HG02943 (cell line): ENCODE measurements around the gene MRPL48.
"Not testable (repeated sequence)": the region's sequence is repeated elsewhere in the genome, so short reads cannot be mapped to it uniquely, and the experiment has no call there.

ENCODE experiments used
- ATAC-seq: cut with Tn5 transposase; IDR thresholded peaks from one replicate; pipeline ENCODE4 v1.9.1; 2021; ENCODE audit warnings: mild to moderate bottlenecking, low read depth, moderate library complexity; ENCODE audit not compliant: unreplicated experiment

The MRPL48 gene

GRCh38 chr11:73770811-73771210, 16.9 kb upstream of the MRPL48 start:
- ATAC-seq = not testable (repeated sequence)

- ATAC-seq = peak; percentile 98
Measured at GRCh38 chr11:73779084-73779902, 8.4 kb upstream of the MRPL48 start.

- no peak for ATAC-seq
Measured at GRCh38 chr11:73781303-73781702, 6.4 kb upstream of the MRPL48 start.

- no peak for ATAC-seq
Measured at GRCh38 chr11:73783483-73784020, 4.1 kb upstream of the MRPL48 start.

GRCh38 chr11:73784080-73784634, 3.5 kb upstream of the MRPL48 start:
- ATAC-seq = no peak

GRCh38 chr11:73784734-73785133, 2.9 kb upstream of the MRPL48 start:
- ATAC-seq = no peak

- ATAC-seq = not testable (repeated sequence)
Measured at GRCh38 chr11:73785467-73785866, 2.2 kb upstream of the MRPL48 start.

- ATAC-seq = no peak
Measured at GRCh38 chr11:73787051-73787642, 527 bp upstream of the MRPL48 start.

- ATAC-seq = no peak
Measured at GRCh38 chr11:73789279-73789670, 1.6 kb downstream of the MRPL48 start.

GRCh38 chr11:73792584-73792983, 4.9 kb downstream of the MRPL48 start:
- no peak for ATAC-seq

- no peak for ATAC-seq
Measured at GRCh38 chr11:73795925-73796632, 8.4 kb downstream of the MRPL48 start.

- no peak for ATAC-seq
Measured at GRCh38 chr11:73797457-73797856, 9.8 kb downstream of the MRPL48 start.

GRCh38 chr11:73800276-73800806, 12.7 kb downstream of the MRPL48 start:
- ATAC-seq = no peak

GRCh38 chr11:73801136-73801535, 13.5 kb downstream of the MRPL48 start:
- no peak for ATAC-seq

GRCh38 chr11:73804712-73805111, 17.0 kb downstream of the MRPL48 start:
- ATAC-seq = no peak

GRCh38 chr11:73808052-73808451, 20.4 kb downstream of the MRPL48 start:
- no peak for ATAC-seq

GRCh38 chr11:73810637-73811036, 23.0 kb downstream of the MRPL48 start:
- no peak for ATAC-seq

- ATAC-seq = no peak
Measured at GRCh38 chr11:73812234-73812633, 24.6 kb downstream of the MRPL48 start.

GRCh38 chr11:73814812-73815211, 27.1 kb downstream of the MRPL48 start:
- ATAC-seq = no peak

- no peak for ATAC-seq
Measured at GRCh38 chr11:73818846-73819245, 31.2 kb downstream of the MRPL48 start.

GRCh38 chr11:73830261-73830660, 42.6 kb downstream of the MRPL48 start:
- ATAC-seq = no peak
